HCT116 (cell line): ENCODE results near the gene DEPDC7. TPM values are rescaled to one million over a fixed set of nuclear protein-coding genes. Genes with fewer than 3 reads are reported as not detected.
"Not testable (repeated sequence)": the region's sequence is repeated elsewhere in the genome, so short reads cannot be mapped to it uniquely, and the experiment has no call there.

Experiments
- ATAC-seq: fragments of 200-7000 bp; cut with Tn5 transposase; 2 replicates; pipeline ENCODE4 v1.9.1; 2020; ENCODE audit warnings: mild to moderate bottlenecking, moderate library complexity
- BruUV-seq: library from RNA; stranded (reverse); fragments of 400-500 nt; replicated peaks from 2 replicates; lab custom pipeline; 2021; lab: Mats Ljungman, UMichigan
- CTCF ChIA-PET: fragments of 300-600 bp; sonication (Branson Sonifier 250); formaldehyde crosslinking; loops from one replicate; lab custom pipeline; 2021; ENCODE audit warnings: antibody characterized with exemption; lab: Charles Lee
- POLR2A ChIA-PET: fragments of 300-600, 350-600 bp; sonication (Branson Sonifier 250); formaldehyde crosslinking; loops from one replicate; lab custom pipeline; 2021; ENCODE audit warnings: antibody characterized with exemption; lab: Charles Lee
- RAD21 ChIA-PET, 2 experiments: fragments of 300-600 bp; sonication (Branson Sonifier 250); formaldehyde crosslinking; loops; one replicate each; lab custom pipeline; 2023; ENCODE audit warnings: low total read pairs in 2 of 2; ENCODE audit not compliant: uncharacterized antibody in 2 of 2, unreplicated experiment in 2 of 2, low non-redundant PET in 1 of 2; lab: Charles Lee
- DNase-seq: peaks from one replicate; pipeline ENCODE4 v3.0.0-alpha.2; 2010; ENCODE audit warnings: low read depth, low spot score
- H2AFZ ChIP-seq: fragments of 200-600 bp; shearing (Covaris generic), sonication (generic); 2 replicates; pipeline ENCODE4 v1.6.1; 2017; ENCODE audit warnings: low read depth, mixed run types, mixed read lengths, antibody characterized with exemption, low read length; ENCODE audit not compliant: poor library complexity, severe bottlenecking
- H3K27ac ChIP-seq: 2 replicates; pipeline ENCODE4 v1.5.1; 2012; ENCODE audit warnings: low read depth, low read length
- H3K27me3 ChIP-seq: fragments of 200-600 bp; sonication (generic); 2 replicates; pipeline ENCODE4 v1.6.1; 2016; ENCODE audit warnings: mixed run types, low read length, mixed read lengths; ENCODE audit not compliant: insufficient read depth
- H3K36me3 ChIP-seq, 2 experiments: fragments of 200-500 bp in 1 of 2; fragments of 200-600 bp in 1 of 2; sonication (Bioruptor generic) in 1 of 2; sonication (generic) in 1 of 2; 2 replicates each; pipeline versions ENCODE4 v1.5.1 to v1.6.1; 2014 to 2016; ENCODE audit warnings: low read length in 2 of 2, inconsistent platforms in 1 of 2, mixed read lengths in 1 of 2, mixed run types in 1 of 2; ENCODE audit not compliant: insufficient read depth in 2 of 2, control insufficient read depth in 1 of 2
- H3K4me1 ChIP-seq, 2 experiments: fragments of 200-600 bp in 1 of 2; sonication (generic) in 1 of 2; 2 replicates each; pipeline versions ENCODE4 v1.5.1 to v1.6.1; 2012 to 2017; ENCODE audit warnings: low read length in 2 of 2, inconsistent platforms in 1 of 2, mild to moderate bottlenecking in 1 of 2, mixed read lengths in 1 of 2, mixed run types in 1 of 2, moderate library complexity in 1 of 2; ENCODE audit not compliant: insufficient read depth in 2 of 2, control insufficient read depth in 1 of 2
- H3K4me2 ChIP-seq: fragments of 200-600 bp; sonication (generic); 2 replicates; pipeline ENCODE4 v1.6.1; 2017; ENCODE audit warnings: mixed run types, low read length, mixed read lengths
- H3K4me3 ChIP-seq, 2 experiments: fragments of 200-600 bp in 1 of 2; sonication (generic) in 1 of 2; replicated peaks in 1 of 2; 2 replicates each; pipeline ENCODE4 v1.5.1; 2011 to 2016; ENCODE audit warnings: low read length in 2 of 2, control low read depth in 1 of 2, low read depth in 1 of 2, mild to moderate bottlenecking in 1 of 2, mixed read lengths in 1 of 2, mixed run types in 1 of 2
- H3K79me2 ChIP-seq: fragments of 200-600 bp; sonication (generic); 2 replicates; pipeline ENCODE4 v1.6.1; 2017; ENCODE audit warnings: mild to moderate bottlenecking, mixed run types, low read length, moderate library complexity, mixed read lengths; ENCODE audit not compliant: insufficient read depth
- H3K9ac ChIP-seq: fragments of 200-600 bp; sonication (generic); 2 replicates; pipeline ENCODE4 v1.6.1; 2016; ENCODE audit warnings: low read length, mixed read lengths
- H3K9me2 ChIP-seq: fragments of 200-600 bp; sonication (generic), shearing (Covaris generic); 2 replicates; pipeline ENCODE4 v1.6.1; 2017; ENCODE audit warnings: mixed run types, mild to moderate bottlenecking, moderate library complexity; ENCODE audit not compliant: insufficient read depth
- H3K9me3 ChIP-seq, 2 experiments: fragments of 200-500 bp in 1 of 2; fragments of 200-600 bp in 1 of 2; sonication (Bioruptor generic) in 1 of 2; sonication (generic) in 1 of 2; 2 replicates each; pipeline ENCODE4 v1.6.1; 2014 to 2017; ENCODE audit warnings: low read length in 2 of 2, mixed read lengths in 2 of 2, inconsistent platforms in 1 of 2, low read depth in 1 of 2, mild to moderate bottlenecking in 1 of 2, mixed run types in 1 of 2, moderate library complexity in 1 of 2; ENCODE audit not compliant: control insufficient read depth in 1 of 2, insufficient read depth in 1 of 2
- H4K20me1 ChIP-seq: fragments of 200-600 bp; sonication (generic), shearing (Covaris generic); 2 replicates; pipeline ENCODE4 v1.6.1; 2017; ENCODE audit warnings: mixed run types, mild to moderate bottlenecking, moderate library complexity; ENCODE audit not compliant: insufficient read depth
- CTCF ChIP-seq, 3 experiments: fragments of 200-600 bp in 1 of 3; sonication (generic) in 1 of 3; IDR thresholded peaks in 2 of 3; conservative IDR thresholded peaks in 1 of 3; 2 replicates each; pipeline ENCODE4 v1.5.1; 2012 to 2017; ENCODE audit warnings: low read depth in 2 of 3, low read length in 2 of 3, antibody characterized with exemption in 1 of 3, borderline replicate concordance in 1 of 3, control low read depth in 1 of 3, mild to moderate bottlenecking in 1 of 3, mixed read lengths in 1 of 3, mixed run types in 1 of 3, moderate library complexity in 1 of 3; ENCODE audit not compliant: insufficient read depth in 1 of 3
- EZH2phosphoT487 ChIP-seq: fragments of 200-600 bp; IDR thresholded peaks from 2 replicates; pipeline ENCODE4 v1.6.1; 2018; ENCODE audit warnings: antibody characterized with exemption, borderline replicate concordance
- POLR2AphosphoS5 ChIP-seq: IDR thresholded peaks from 2 replicates; pipeline ENCODE4 v1.6.1; 2011; ENCODE audit warnings: mild to moderate bottlenecking, low read depth, low read length, moderate library complexity
- TCF7L2 ChIP-seq: IDR thresholded peaks from 2 replicates; pipeline ENCODE4 v1.7.0; 2011; ENCODE audit warnings: borderline replicate concordance, inconsistent platforms; ENCODE audit not compliant: insufficient read depth, insufficient read length; ENCODE audit errors: extremely low read depth
- intact Hi-C: fragments of 100-400 bp; cut with micrococcal nuclease; formaldehyde crosslinking; loops from 2 replicates; pipeline ENCODE4 v1.10.0; 2022
- total RNA-seq: library from RNA; stranded (reverse); gene quantifications from one replicate; pipeline ENCODE4 v1.2.1, GENCODE V29; 2021; ENCODE audit not compliant: unreplicated experiment

DEPDC7 gene
- total RNA-seq, 1 experiment from 2014 or later: 7.3 TPM

GRCh38 chr11:33045551-33046255 lies 30.0 kb downstream of the DEPDC7 start:
- CTCF ChIA-PET: no interaction called here
- no peak for DNase-seq

GRCh38 chr11:33048701-33049100 lies 33.0 kb downstream of the DEPDC7 start:
- H3K27ac ChIP-seq, H3K4me2 ChIP-seq, POLR2A ChIA-PET, ATAC-seq, H3K79me2 ChIP-seq, DNase-seq, H4K20me1 ChIP-seq, H3K36me3 ChIP-seq, RAD21 ChIA-PET, intact Hi-C loops, H3K9me2 ChIP-seq, H3K9ac ChIP-seq, H3K9me3 ChIP-seq, H2AFZ ChIP-seq, H3K27me3 ChIP-seq, BruUV-seq, H3K4me3 ChIP-seq: not testable (repeated sequence)
- CTCF ChIA-PET: interaction anchor here (0.7 kb wide), 1 partner anchor 210 kb away, joined by 4 read pairs; no protein-coding TSS in a partner anchor
- peaks cover 16 to 19% of the 10 kb centered on the region in 2 experiments for H3K4me1 ChIP-seq

More at GRCh38 chr11:33045551-33046255, 30.0 kb downstream of the DEPDC7 start:
- H3K4me1 ChIP-seq: peaks cover 16 to 24% of the 10 kb centered on the region in 2 experiments
- H3K79me2 ChIP-seq: no peaks in the 10 kb centered on the region
- POLR2A ChIA-PET: no interaction called here
- BruUV-seq: no TSS peak
- 0 out of 4 replicates have a peak overlapping the region, but pooled peaks of 1 of the 2 experiments have one; percentile 8 for H3K4me3 ChIP-seq
- TF ChIP-seq EZH2phosphoT487 (no peak), POLR2AphosphoS5 (no peak), CTCF (IDR thresholded peaks at IDR 0.05 in 2 of 3, conservative IDR thresholded peaks at IDR 0.05 in 1 of 3; ENCODE audit: borderline replicate concordance in 1 of 3, insufficient read depth in 1 of 3, low read depth in 2 of 3, low read length in 2 of 3) (no peak), TCF7L2 (no peak)
- TF ChIP-seq, all 23 proteins: peak for 0
- Histone ChIP-seq H3K9me3 (no peaks in the 10 kb centered on the region), H3K4me2 (peak overlapping the region; percentile 48), H3K9ac (no peak overlapping the region), H2AFZ (no peak overlapping the region), H3K27me3 (no peaks in the 10 kb centered on the region), H3K9me2 (no peaks in the 10 kb centered on the region), H3K27ac (no peak overlapping the region), H3K36me3 (no peaks in the 10 kb centered on the region), H4K20me1 (no peaks in the 10 kb centered on the region)
- RAD21 ChIA-PET: no interaction called here
- intact Hi-C loops: no loop called here
- peak; percentile 83 for ATAC-seq

GRCh38 chr11:33049565-33050408 lies 34.1 kb downstream of the DEPDC7 start:
- H3K4me2 ChIP-seq, POLR2A ChIA-PET, H4K20me1 ChIP-seq, H3K4me3 ChIP-seq, H3K27me3 ChIP-seq, DNase-seq, H3K27ac ChIP-seq, ATAC-seq, H3K79me2 ChIP-seq, H3K9ac ChIP-seq, H3K9me3 ChIP-seq, H3K36me3 ChIP-seq, H3K9me2 ChIP-seq, RAD21 ChIA-PET, intact Hi-C loops, CTCF ChIA-PET, BruUV-seq, H2AFZ ChIP-seq: not testable (repeated sequence)
- peaks cover 12 to 14% of the 10 kb centered on the region in 2 experiments for H3K4me1 ChIP-seq
